ENCODE results near the gene CASKIN2.

GRCh38 chr17:75563063-75563758, 47.9 kb upstream of the CASKIN2 start:
- TF ChIP-seq EZH2 (optimal IDR thresholded peaks at IDR 0.05; ENCODE audit: low read depth, low read length) (no peak), CTCF (IDR thresholded peaks at IDR 0.05; ENCODE audit: low read length) (no peak), EZH2phosphoT487 (IDR thresholded peaks at IDR 0.05; ENCODE audit: low read length) (no peak)

Measured in MM.1S (cell line).